ENCODE results near the gene SNAPC1. TPM values are rescaled to one million over a fixed set of nuclear protein-coding genes. Genes with fewer than 3 reads are reported as not detected.

SNAPC1 gene
- total RNA-seq, 1 experiment from 2014 or later = 11.7 TPM

GRCh38 chr14:61838661-61839245 is 76.5 kb downstream of the SNAPC1 start:
- Mint-ChIP-seq H3K27ac (ENCODE audit: unreplicated experiment) (no peak overlapping the region), H3K9me3 (ENCODE audit: low read depth, unreplicated experiment) (no peaks in the 10 kb centered on the region), H3K27me3 (ENCODE audit: unreplicated experiment) (no peaks in the 10 kb centered on the region), H3K36me3 (ENCODE audit: insufficient read depth, unreplicated experiment) (peaks cover 4% of the 10 kb centered on the region), H3K4me3 (ENCODE audit: low read depth, unreplicated experiment) (no peak overlapping the region), H3K4me1 (ENCODE audit: low read depth, unreplicated experiment) (no peaks in the 10 kb centered on the region)
- BruUV-seq (replicated peaks) = no TSS peak
- no peak for TF ChIP-seq CTCF (IDR thresholded peaks at IDR 0.05; ENCODE audit: unreplicated experiment)
- no peak for DNase-seq
- intact Hi-C loops (cut with micrococcal nuclease; ENCODE audit: unreplicated experiment) = loop anchor here (5.0 to 10.0 kb wide), 3 partner anchors 86 to 541 kb away; no protein-coding TSS in a partner anchor
- CTCF ChIA-PET = interaction anchor here (0.6 to 1.6 kb wide), 4 partner anchors 55 to 853 kb away, joined by 3 to 5 read pairs (median 4); no protein-coding TSS in a partner anchor

GRCh38 chr14:61839507-61839906 is 77.3 kb downstream of the SNAPC1 start:
- no TSS peak for BruUV-seq (replicated peaks)
- no peaks in the 10 kb centered on the region for H3K4me1 Mint-ChIP-seq (ENCODE audit: low read depth, unreplicated experiment)
- H3K9me3 Mint-ChIP-seq (ENCODE audit: low read depth, unreplicated experiment) = no peaks in the 10 kb centered on the region
- DNase-seq = no peak
- intact Hi-C loops (cut with micrococcal nuclease; ENCODE audit: unreplicated experiment) = loop anchor here (5.0 to 10.0 kb wide), 3 partner anchors 87 to 542 kb away; no protein-coding TSS in a partner anchor
- CTCF ChIA-PET = no interaction called here
- TF ChIP-seq CTCF (IDR thresholded peaks at IDR 0.05; ENCODE audit: unreplicated experiment) = no peak
- H3K36me3 Mint-ChIP-seq (ENCODE audit: insufficient read depth, unreplicated experiment) = peaks cover 4% of the 10 kb centered on the region
- no peak overlapping the region for H3K27ac Mint-ChIP-seq (ENCODE audit: unreplicated experiment)
- no peaks in the 10 kb centered on the region for H3K27me3 Mint-ChIP-seq (ENCODE audit: unreplicated experiment)
- H3K4me3 Mint-ChIP-seq (ENCODE audit: low read depth, unreplicated experiment) = no peak overlapping the region

GRCh38 chr14:61841145-61841544 is 78.9 kb downstream of the SNAPC1 start:
- DNase-seq = no peak
- Mint-ChIP-seq H3K27me3 (ENCODE audit: unreplicated experiment) (no peaks in the 10 kb centered on the region), H3K36me3 (ENCODE audit: insufficient read depth, unreplicated experiment) (peaks cover 4% of the 10 kb centered on the region), H3K4me3 (ENCODE audit: low read depth, unreplicated experiment) (no peak overlapping the region), H3K27ac (ENCODE audit: unreplicated experiment) (no peak overlapping the region), H3K4me1 (ENCODE audit: low read depth, unreplicated experiment) (no peaks in the 10 kb centered on the region), H3K9me3 (ENCODE audit: low read depth, unreplicated experiment) (no peaks in the 10 kb centered on the region)
- CTCF ChIA-PET = no interaction called here
- no peak for TF ChIP-seq CTCF (IDR thresholded peaks at IDR 0.05; ENCODE audit: unreplicated experiment)
- BruUV-seq (replicated peaks) = no TSS peak
- intact Hi-C loops (cut with micrococcal nuclease; ENCODE audit: unreplicated experiment) = no loop called here

Other genes starting within 250 kb of the SNAPC1 start
- 213 and 229 TPM in 2 replicates for gene HIF1A, start 66.9 kb upstream of the SNAPC1 start, total RNA-seq (2022)
- gene SYT16, start 50.3 kb downstream of the SNAPC1 start, total RNA-seq (2022) = 9.2 and 10.3 TPM in 2 replicates